SJSA1 (cell line): Measurements from ENCODE around the gene NEK4. TPM values are rescaled to one million over a fixed set of nuclear protein-coding genes. Genes with fewer than 3 reads are reported as not detected.

Experiments used
- total RNA-seq: library from RNA; depleted of rRNA; stranded (reverse); fragments of >200 nt; shearing (Covaris generic); gene quantifications from 2 replicates; pipeline ENCODE4 v1.2.3, GENCODE V29; 2014; rRNA removed

Gene NEK4
- total RNA-seq, 1 experiment from 2014 or later: 12.6 TPM

Other genes with a start within 250 kb of the NEK4 start
- 39.5 and 74.6 TPM in 2 replicates for gene NT5DC2, start 237.1 kb downstream of the NEK4 start, total RNA-seq
- 1.1 and 37.2 TPM in 2 replicates for gene UQCC5, start 234.3 kb downstream of the NEK4 start, total RNA-seq
- 39.3 and 39.6 TPM in 2 replicates for gene PBRM1, start 85.0 kb downstream of the NEK4 start, total RNA-seq
- gene GNL3, start 84.9 kb downstream of the NEK4 start, total RNA-seq: 92.6 and 134 TPM in 2 replicates
- 50.3 and 59.4 TPM in 2 replicates for gene GLT8D1, start 65.1 kb downstream of the NEK4 start, total RNA-seq
- 94.7 and 111 TPM in 2 replicates for gene SPCS1, start 64.8 kb downstream of the NEK4 start, total RNA-seq
- gene ITIH1, start 6.7 kb upstream of the NEK4 start, total RNA-seq: not detected in 2 replicates
- gene ITIH3, start 23.9 kb upstream of the NEK4 start, total RNA-seq: 4.0 and 8.9 TPM in 2 replicates
- gene ITIH4, start 59.7 kb upstream of the NEK4 start, total RNA-seq: not detected in 2 replicates
- gene MUSTN1, start 64.1 kb upstream of the NEK4 start, total RNA-seq: not detected in 2 replicates
- gene STIMATE, start 126.6 kb upstream of the NEK4 start, total RNA-seq: 14.5 and 14.8 TPM in 2 replicates